Body of pancreas (tissue), 4 donors: ENCODE results near the gene RB1. TPM values are rescaled to one million over a fixed set of nuclear protein-coding genes. Genes with fewer than 3 reads are reported as not detected.
"Not testable (repeated sequence)": the region's sequence is repeated elsewhere in the genome, so short reads cannot be mapped to it uniquely, and the experiment has no call there.

ENCODE experiments used
- ATAC-seq: fragments of 150-250 bp; one replicate; pipeline ENCODE4 v1.9.1; 2016
- DNase-seq, 4 donors: peaks; one replicate each; pipeline ENCODE4 v3.0.0-alpha.2; 2019
- H3K27ac ChIP-seq, 4 donors: fragments of 200-600 bp; sonication (generic); 1 replicate in 3 of 4; 2 replicates in 1 of 4; pipeline versions ENCODE4 v1.5.1 to v1.6.1; 2016 to 2019; ENCODE audit warnings: mild to moderate bottlenecking in 1 of 4, mixed read lengths in 1 of 4, moderate library complexity in 1 of 4
- H3K27me3 ChIP-seq, 2 donors: fragments of 200-600 bp; sonication (generic); one replicate each; pipeline ENCODE4 v1.6.0; 2016; ENCODE audit warnings: mild to moderate bottlenecking in 1 of 2
- H3K36me3 ChIP-seq, 2 donors: fragments of 200-600 bp; sonication (generic); replicated peaks in 1 of 2; 2 replicates each; pipeline ENCODE4 v1.5.1; 2016; ENCODE audit warnings: low read depth in 2 of 2; ENCODE audit not compliant: insufficient read depth in 1 of 2
- H3K4me1 ChIP-seq: fragments of 200-600 bp; sonication (generic); one replicate; pipeline ENCODE4 v1.6.0; 2016
- H3K4me3 ChIP-seq, 2 donors: fragments of 200-600 bp; sonication (generic); 1 replicate in 1 of 2; 2 replicates in 1 of 2; pipeline ENCODE4 v1.5.1; 2016 to 2019
- H3K9me3 ChIP-seq, 3 donors: fragments of 200-600 bp; sonication (generic); 1 replicate in 2 of 3; 2 replicates in 1 of 3; pipeline ENCODE4 v1.5.1; 2016
- CTCF ChIP-seq, 7 experiments: fragments of 450-650 bp in 4 of 7; fragments of 200-600 bp in 3 of 7; sonication (generic) in 3 of 7; IDR thresholded peaks; one replicate each; pipeline ENCODE4 v1.5.1; 2016 to 2019; ENCODE audit warnings: antibody characterized with exemption in 7 of 7
- POLR2A ChIP-seq, 3 donors: fragments of 450-650 bp; IDR thresholded peaks; one replicate each; pipeline ENCODE4 v1.6.1; 2016; ENCODE audit warnings: antibody characterized with exemption in 3 of 3, mild to moderate bottlenecking in 2 of 3
- WGBS, 2 donors: methylation state at CpG; one replicate each; pipeline ENCODE4 v1.1.5; 2017; 5-methylcytosine and 5-hydroxymethylcytosine counted together
- intact Hi-C: fragments of 100-400 bp; cut with DNase I; formaldehyde crosslinking; loops from one replicate; pipeline ENCODE4 v1.15.1; 2023
- total RNA-seq, 2 donors: library from RNA; depleted of rRNA; stranded (reverse); fragments of >200 nt; gene quantifications; one replicate each; pipeline ENCODE4 v1.1.0, GENCODE V29; 2016

The RB1 gene
- total RNA-seq, 2 donors from 2014 or later = 20.5 to 28.0 TPM

GRCh38 chr13:48448285-48448958 is 144.9 kb downstream of the RB1 start:
- Histone ChIP-seq H3K27ac (peak overlapping the region in 1 of 4 donors; percentile 46), H3K27me3 (no peaks in the 10 kb centered on the region), H3K36me3 (no peaks in the 10 kb centered on the region), H3K9me3 (no peaks in the 10 kb centered on the region), H3K4me3 (no peak overlapping the region), H3K4me1 (no peaks in the 10 kb centered on the region)
- intact Hi-C loops = no loop called here
- WGBS, 2 donors = 73 to 78% methylated on average over 3 of the region's 3 CpGs
- no peak for ATAC-seq
- TF ChIP-seq CTCF (IDR thresholded peaks at IDR 0.05) (no peak), POLR2A (IDR thresholded peaks at IDR 0.05) (no peak)
- no peak for DNase-seq

GRCh38 chr13:48448959-48449614 is 145.5 kb downstream of the RB1 start:
- 50 to 59% methylated on average over 6 of the region's 6 CpGs for WGBS, 2 donors
- no peak for ATAC-seq
- peak overlapping the region in 1 of 4 donors; percentile 46 for H3K27ac ChIP-seq
- no peaks in the 10 kb centered on the region for H3K36me3 ChIP-seq
- no peaks in the 10 kb centered on the region for H3K9me3 ChIP-seq
- DNase-seq = no peak
- TF ChIP-seq POLR2A (IDR thresholded peaks at IDR 0.05) (no peak), CTCF (IDR thresholded peaks at IDR 0.05) (no peak)
- intact Hi-C loops = no loop called here
- no peak overlapping the region for H3K4me3 ChIP-seq
- H3K27me3 ChIP-seq = no peaks in the 10 kb centered on the region
- H3K4me1 ChIP-seq = no peaks in the 10 kb centered on the region

- Histone ChIP-seq H3K27ac (no peak overlapping the region), H3K4me1 (no peaks in the 10 kb centered on the region), H3K36me3 (no peaks in the 10 kb centered on the region), H3K4me3 (no peak overlapping the region), H3K27me3 (no peaks in the 10 kb centered on the region), H3K9me3 (no peaks in the 10 kb centered on the region)
- WGBS, 2 donors = 71 to 86% methylated on average over 2 of the region's 2 CpGs
- intact Hi-C loops = no loop called here
- TF ChIP-seq POLR2A (IDR thresholded peaks at IDR 0.05) (no peak), CTCF (IDR thresholded peaks at IDR 0.05) (no peak)
- DNase-seq (no peak), ATAC-seq (no peak)
These were observed 146.1 kb downstream of the RB1 start for GRCh38 chr13:48449656-48450055.

GRCh38 chr13:48451196-48451595 is 147.6 kb downstream of the RB1 start:
- ATAC-seq, intact Hi-C loops, H3K36me3 ChIP-seq, H3K27ac ChIP-seq, H3K4me3 ChIP-seq, DNase-seq, H3K4me1 ChIP-seq, H3K9me3 ChIP-seq, H3K27me3 ChIP-seq: not testable (repeated sequence)

- no peak for ATAC-seq
- H3K4me3 ChIP-seq = no peak overlapping the region
- no peaks in the 10 kb centered on the region for H3K4me1 ChIP-seq
- no peaks in the 10 kb centered on the region for H3K27me3 ChIP-seq
- H3K9me3 ChIP-seq = no peaks in the 10 kb centered on the region
- H3K27ac ChIP-seq = no peak overlapping the region
- 97 to 99% methylated on average over 9 to 10 of the region's 10 CpGs for WGBS, 2 donors
- no peak for DNase-seq
- H3K36me3 ChIP-seq = peaks cover 0 to 3% of the 10 kb centered on the region in 2 donors
- no peak for TF ChIP-seq POLR2A (IDR thresholded peaks at IDR 0.05)
- TF ChIP-seq CTCF (IDR thresholded peaks at IDR 0.05) = no peak
- intact Hi-C loops = no loop called here
These were observed 153.0 kb downstream of the RB1 start for GRCh38 chr13:48456546-48456945.
